Smooth muscle cell of the coronary artery (primary cell): Measurements from ENCODE around the gene OR13C9. TPM values are rescaled to one million over a fixed set of nuclear protein-coding genes. Genes with fewer than 3 reads are reported as not detected.

ENCODE experiments used
- total RNA-seq: library from RNA; depleted of rRNA; stranded (reverse); fragments of >200 nt; gene quantifications from 2 replicates; pipeline ENCODE4 v1.2.3, GENCODE V29; 2014; ENCODE audit warnings: low replicate concordance

OR13C9 gene
- not detected in 2 replicates for total RNA-seq

GRCh38 chr9:104618104-104618503, at the start of gene OR13C9:
Gene OR13C9 (minus strand): TSS chr9:104618204. CDS start chr9:104618204, 0 bp downstream.

GRCh38 chr9:104605527-104605926, 12.5 kb downstream of the OR13C9 start, which contains the start of gene OR13C2:
Gene OR13C2 (minus strand): TSS chr9:104605627. CDS start chr9:104605627, 0 bp downstream.

GRCh38 chr9:104599313-104599712, 18.7 kb downstream of the OR13C9 start, which contains the start of gene OR13C5:
Gene OR13C5 (minus strand): TSS chr9:104599413. CDS start chr9:104599413, 0 bp downstream.

GRCh38 chr9:104568868-104569267, 49.1 kb downstream of the OR13C9 start, which contains the start of gene OR13C8:
Gene OR13C8 (plus strand): TSS chr9:104569168. CDS start chr9:104569168, 0 bp downstream.

Other genes starting within 250 kb of the OR13C9 start
- not detected in 2 replicates for gene OR13F1, start 113.9 kb downstream of the OR13C9 start, total RNA-seq
- gene OR13C4, start 91.0 kb downstream of the OR13C9 start, total RNA-seq: not detected in 2 replicates
- not detected in 2 replicates for gene OR13C3, start 81.3 kb downstream of the OR13C9 start, total RNA-seq
- gene OR13C8, start 49.0 kb downstream of the OR13C9 start, total RNA-seq: not detected in 2 replicates
- gene OR13C5, start 18.8 kb downstream of the OR13C9 start, total RNA-seq: not detected in 2 replicates
- not detected in 2 replicates for gene OR13C2, start 12.6 kb downstream of the OR13C9 start, total RNA-seq
- gene OR13D1, start 76.3 kb upstream of the OR13C9 start, total RNA-seq: not detected in 2 replicates
- 8.5 and 67.3 TPM in 2 replicates for gene NIPSNAP3A, start 129.5 kb upstream of the OR13C9 start, total RNA-seq
- gene NIPSNAP3B, start 145.9 kb upstream of the OR13C9 start, total RNA-seq: 0.35 and 1.4 TPM in 2 replicates